Sigmoid colon (tissue), 7 donors: Measurements from ENCODE around the gene BET1. TPM values are rescaled to one million over a fixed set of nuclear protein-coding genes. Genes with fewer than 3 reads are reported as not detected.

Source experiments
- DNase-seq: peaks from one replicate; pipeline ENCODE4 v3.0.0-alpha.2; 2019
- H3K27ac ChIP-seq, 4 donors: fragments of 200-600 bp; sonication (generic); one replicate each; pipeline ENCODE4 v1.5.1; 2016 to 2019; ENCODE audit warnings: mild to moderate bottlenecking in 1 of 4
- H3K27me3 ChIP-seq, 3 donors: fragments of 200-600 bp; sonication (generic); one replicate each; pipeline ENCODE4 v1.5.1; 2019; ENCODE audit warnings: mild to moderate bottlenecking in 1 of 3
- H3K36me3 ChIP-seq, 4 donors: fragments of 200-600 bp; sonication (generic); one replicate each; pipeline ENCODE4 v1.5.1; 2016 to 2019
- H3K4me1 ChIP-seq, 4 donors: fragments of 200-600 bp; sonication (generic); one replicate each; pipeline ENCODE4 v1.5.1; 2017 to 2019
- H3K4me3 ChIP-seq, 4 donors: fragments of 200-600 bp; sonication (generic); one replicate each; pipeline ENCODE4 v1.5.1; 2017 to 2019; ENCODE audit warnings: mild to moderate bottlenecking in 2 of 4, moderate library complexity in 1 of 4
- H3K9me3 ChIP-seq, 4 donors: fragments of 200-600 bp in 3 of 4; sonication (generic) in 3 of 4; one replicate each; pipeline versions ENCODE4 v1.5.1 to v1.6.1; 2013 to 2019
- EP300 ChIP-seq, 4 donors: sonication (generic); formaldehyde crosslinking; IDR thresholded peaks; one replicate each; pipeline ENCODE4 v1.6.1; 2017; ENCODE audit warnings: antibody characterized with exemption in 4 of 4
- POLR2A ChIP-seq, 2 donors: fragments of 450-650 bp; IDR thresholded peaks; one replicate each; pipeline ENCODE4 v1.6.1; 2016; ENCODE audit warnings: antibody characterized with exemption in 2 of 2, mild to moderate bottlenecking in 2 of 2, moderate library complexity in 2 of 2
- POLR2AphosphoS5 ChIP-seq, 4 donors: sonication (generic); formaldehyde crosslinking; IDR thresholded peaks; one replicate each; pipeline ENCODE4 v1.6.1; 2017; ENCODE audit warnings: antibody characterized with exemption in 4 of 4
- WGBS, 2 donors: extraction: QIAGEN DNeasy Blood & Tissue Kit; methylation state at CpG; one replicate each; pipeline ENCODE4 v1.1.7; 2013; 5-methylcytosine and 5-hydroxymethylcytosine counted together
- intact Hi-C: fragments of 100-400 bp; cut with DNase I; formaldehyde crosslinking; loops from one replicate; pipeline ENCODE4 v1.15.1; 2023
- polyA plus RNA-seq, 3 donors: library from polyadenylated mRNA; stranded (reverse); fragments of 200-250 nt; gene quantifications; one replicate each; pipeline ENCODE4 v1.2.3, GENCODE V29; 2013
- total RNA-seq, 4 donors: library from RNA; depleted of rRNA; stranded (reverse); fragments of >200 nt; gene quantifications; one replicate each; pipeline ENCODE4 v1.1.0, GENCODE V29; 2016
- TF ChIP-seq, protein P1 (sequence below), 4 experiments: fragments of 450-650 bp in 3 of 4; fragments of 200-600 bp in 1 of 4; IDR thresholded peaks; one replicate each; pipeline ENCODE4 v1.5.1; 2016 to 2019; ENCODE audit warnings: antibody characterized with exemption in 4 of 4, mild to moderate bottlenecking in 3 of 4, moderate library complexity in 2 of 4
- donor health status: healthy with polysubstance abuse.
- donor health status: Bipolar disorder and iron deficiency.
- donor health status: healthy.

Gene BET1
- total and polyA plus RNA-seq, 7 donors, result 16.9 to 38.1 (median 27.0) TPM

DNA sequence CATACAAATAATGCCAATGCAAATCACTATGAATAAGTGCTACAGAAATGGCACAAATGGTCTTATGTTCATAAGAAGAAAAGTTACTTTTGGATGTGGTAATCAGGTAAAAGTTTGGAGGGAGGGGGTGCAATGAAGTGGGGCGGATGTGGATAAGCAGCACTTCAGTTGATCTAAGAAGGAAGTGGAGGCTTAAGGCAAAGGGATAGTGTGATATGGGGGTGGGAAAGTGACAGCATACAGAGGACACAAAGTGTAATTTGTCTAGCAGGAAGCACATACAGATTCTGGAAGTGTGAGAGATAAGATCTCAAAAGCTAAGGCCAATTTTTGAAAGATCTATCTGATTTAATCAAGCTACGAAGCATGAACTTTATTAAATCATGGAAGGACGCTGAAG is 6.3 kb downstream of the BET1 start:
- 96% methylated on average over 3 of the region's 3 CpGs for WGBS, 2 donors
- no peak for DNase-seq
- H3K27ac ChIP-seq, result no peak overlapping the region
- no peak overlapping the region for H3K4me3 ChIP-seq
- TF ChIP-seq POLR2A (IDR thresholded peaks at IDR 0.05) (no peak), EP300 (IDR thresholded peaks at IDR 0.05) (no peak), POLR2AphosphoS5 (IDR thresholded peaks at IDR 0.05) (no peak)
- TF ChIP-seq, protein P1, sequence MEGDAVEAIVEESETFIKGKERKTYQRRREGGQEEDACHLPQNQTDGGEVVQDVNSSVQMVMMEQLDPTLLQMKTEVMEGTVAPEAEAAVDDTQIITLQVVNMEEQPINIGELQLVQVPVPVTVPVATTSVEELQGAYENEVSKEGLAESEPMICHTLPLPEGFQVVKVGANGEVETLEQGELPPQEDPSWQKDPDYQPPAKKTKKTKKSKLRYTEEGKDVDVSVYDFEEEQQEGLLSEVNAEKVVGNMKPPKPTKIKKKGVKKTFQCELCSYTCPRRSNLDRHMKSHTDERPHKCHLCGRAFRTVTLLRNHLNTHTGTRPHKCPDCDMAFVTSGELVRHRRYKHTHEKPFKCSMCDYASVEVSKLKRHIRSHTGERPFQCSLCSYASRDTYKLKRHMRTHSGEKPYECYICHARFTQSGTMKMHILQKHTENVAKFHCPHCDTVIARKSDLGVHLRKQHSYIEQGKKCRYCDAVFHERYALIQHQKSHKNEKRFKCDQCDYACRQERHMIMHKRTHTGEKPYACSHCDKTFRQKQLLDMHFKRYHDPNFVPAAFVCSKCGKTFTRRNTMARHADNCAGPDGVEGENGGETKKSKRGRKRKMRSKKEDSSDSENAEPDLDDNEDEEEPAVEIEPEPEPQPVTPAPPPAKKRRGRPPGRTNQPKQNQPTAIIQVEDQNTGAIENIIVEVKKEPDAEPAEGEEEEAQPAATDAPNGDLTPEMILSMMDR (IDR thresholded peaks at IDR 0.05), result no peak
- intact Hi-C loops, result no loop called here
- peaks cover 0 to 16% (median 3%) of the 10 kb centered on the region in 4 donors for H3K4me1 ChIP-seq
- H3K9me3 ChIP-seq, result no peaks in the 10 kb centered on the region
- no peaks in the 10 kb centered on the region for H3K27me3 ChIP-seq
- peaks cover 0 to 52% (median 12%) of the 10 kb centered on the region in 4 donors for H3K36me3 ChIP-seq

DNA sequence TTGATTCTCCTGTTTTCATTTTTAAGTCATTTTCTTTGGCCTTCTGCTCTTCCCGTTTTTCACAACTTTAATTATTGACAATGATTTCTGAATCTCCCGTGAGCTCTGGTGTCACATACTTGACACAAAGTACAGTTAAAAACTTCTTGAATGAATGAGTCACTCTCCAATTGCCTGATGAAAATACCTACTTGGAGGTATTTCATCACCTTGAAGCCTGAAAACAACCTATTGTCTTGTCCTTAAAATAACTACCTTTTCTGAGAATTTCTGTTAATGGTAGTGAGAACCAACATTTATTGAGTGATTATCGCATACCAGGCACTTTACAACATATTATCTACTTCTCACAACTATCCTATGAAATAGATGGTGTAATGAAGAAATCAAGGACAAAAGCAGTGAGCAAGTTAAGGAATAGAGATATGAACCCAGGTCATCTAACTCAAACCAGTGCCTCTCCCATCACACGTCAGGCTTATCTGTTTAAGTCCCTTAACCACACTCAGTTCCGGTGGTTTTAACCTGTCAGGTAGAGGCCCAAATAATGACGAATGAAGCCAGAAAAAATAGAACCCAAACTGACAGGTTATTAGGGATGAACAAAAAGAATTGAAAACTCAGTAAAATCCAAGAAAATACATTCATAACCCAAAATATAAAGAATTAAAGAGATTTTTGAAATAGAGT is 11.6 kb downstream of the BET1 start:
- 76 to 92% methylated on average over 6 of the region's 6 CpGs for WGBS, 2 donors
- no peak for DNase-seq
- Histone ChIP-seq H3K27me3 (no peaks in the 10 kb centered on the region), H3K4me3 (no peak overlapping the region), H3K36me3 (peaks cover 0 to 59% (median 8%) of the 10 kb centered on the region in 4 donors), H3K27ac (no peak overlapping the region), H3K4me1 (no peaks in the 10 kb centered on the region), H3K9me3 (no peaks in the 10 kb centered on the region)
- TF ChIP-seq EP300 (IDR thresholded peaks at IDR 0.05) (no peak), POLR2AphosphoS5 (IDR thresholded peaks at IDR 0.05) (no peak), POLR2A (IDR thresholded peaks at IDR 0.05) (no peak)
- TF ChIP-seq, protein P1 (IDR thresholded peaks at IDR 0.05), result no peak
- intact Hi-C loops, result no loop called here

DNA sequence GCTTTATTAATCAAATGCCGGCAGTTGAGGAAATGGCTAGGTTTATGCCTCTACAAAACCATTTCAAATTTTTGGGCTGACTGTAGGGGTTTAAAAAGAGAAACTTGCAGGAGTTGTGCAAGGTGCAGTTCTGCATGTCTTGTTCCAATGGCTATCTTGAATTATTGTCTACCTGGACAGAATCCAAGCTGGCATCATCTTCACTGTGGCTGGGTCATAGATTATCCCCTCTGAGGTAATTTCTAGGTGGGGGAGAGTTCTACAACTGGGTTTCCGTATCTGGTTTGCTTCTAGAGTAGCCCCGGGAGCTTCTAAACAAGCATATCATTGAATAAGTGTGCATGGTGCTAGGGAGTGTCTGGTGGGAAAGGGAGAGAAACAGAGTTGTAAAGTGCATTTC is 16.9 kb downstream of the BET1 start:
- no peak for DNase-seq

DNA sequence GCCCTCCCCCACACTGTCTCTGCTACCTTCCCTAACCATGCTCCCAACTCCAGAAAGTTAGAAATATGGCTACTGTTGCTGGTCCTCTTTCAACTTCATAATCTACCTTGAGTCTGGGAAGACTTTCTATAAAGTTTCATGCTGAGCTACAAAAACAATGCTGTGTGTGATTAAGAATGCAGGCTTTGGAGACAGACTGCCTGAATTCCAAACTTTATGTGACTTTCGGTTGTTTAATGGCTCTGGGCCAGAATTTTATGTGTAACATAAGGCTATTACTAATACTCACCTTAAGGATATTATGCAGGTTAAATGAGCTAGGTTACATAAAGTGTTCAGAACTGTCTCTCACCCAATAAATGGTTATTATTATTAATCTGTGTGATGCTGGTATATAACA is 19.1 kb downstream of the BET1 start:
- H3K27ac ChIP-seq, result no peak overlapping the region
- no peaks in the 10 kb centered on the region for H3K4me1 ChIP-seq
- no peak overlapping the region for H3K4me3 ChIP-seq
- no peaks in the 10 kb centered on the region for H3K36me3 ChIP-seq
- 49 to 69% methylated on average over 1 of the region's 1 CpG for WGBS, 2 donors
- no peaks in the 10 kb centered on the region for H3K9me3 ChIP-seq
- no peaks in the 10 kb centered on the region for H3K27me3 ChIP-seq
- intact Hi-C loops, result no loop called here
- TF ChIP-seq EP300 (IDR thresholded peaks at IDR 0.05) (no peak), POLR2A (IDR thresholded peaks at IDR 0.05) (no peak), POLR2AphosphoS5 (IDR thresholded peaks at IDR 0.05) (no peak)
- TF ChIP-seq, protein P1 (IDR thresholded peaks at IDR 0.05), result no peak
- DNase-seq, result no peak

More for the DNA sequence above, 16.9 kb downstream of the BET1 start:
- H3K9me3 ChIP-seq, result no peaks in the 10 kb centered on the region
- no peak overlapping the region for H3K27ac ChIP-seq
- no peaks in the 10 kb centered on the region for H3K4me1 ChIP-seq
- H3K36me3 ChIP-seq, result peaks cover 0 to 15% (median 0%) of the 10 kb centered on the region in 4 donors
- intact Hi-C loops, result no loop called here
- H3K27me3 ChIP-seq, result no peaks in the 10 kb centered on the region
- TF ChIP-seq EP300 (IDR thresholded peaks at IDR 0.05) (no peak), POLR2AphosphoS5 (IDR thresholded peaks at IDR 0.05) (no peak), POLR2A (IDR thresholded peaks at IDR 0.05) (no peak)
- TF ChIP-seq, protein P1 (IDR thresholded peaks at IDR 0.05), result no peak
- no peak overlapping the region for H3K4me3 ChIP-seq
- 92 to 96% methylated on average over 3 of the region's 3 CpGs for WGBS, 2 donors

DNA sequence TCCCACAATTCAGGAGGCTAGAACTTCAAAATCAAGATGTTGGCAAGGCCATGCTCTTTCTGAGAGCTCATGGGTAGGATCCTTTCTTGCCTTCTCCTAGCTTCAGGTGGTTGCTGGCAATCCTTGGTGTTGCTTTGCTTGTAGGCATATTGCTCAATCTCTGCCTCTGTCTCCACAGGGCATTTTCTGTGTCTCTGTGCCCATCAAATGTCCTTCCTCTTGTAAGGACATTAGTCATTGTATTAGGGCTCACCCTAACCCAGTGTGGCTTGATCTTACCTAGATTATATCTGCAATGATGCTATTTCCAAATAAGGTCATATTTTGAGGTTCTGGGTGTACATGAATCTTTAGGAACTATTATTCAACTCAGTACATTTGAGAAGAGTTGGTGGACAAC is 20.1 kb downstream of the BET1 start:
- no peaks in the 10 kb centered on the region for H3K4me1 ChIP-seq
- H3K4me3 ChIP-seq, result no peak overlapping the region
- H3K27ac ChIP-seq, result no peak overlapping the region
- TF ChIP-seq POLR2AphosphoS5 (IDR thresholded peaks at IDR 0.05) (no peak), EP300 (IDR thresholded peaks at IDR 0.05) (no peak), POLR2A (IDR thresholded peaks at IDR 0.05) (no peak)
- TF ChIP-seq, protein P1 (IDR thresholded peaks at IDR 0.05), result no peak
- no peaks in the 10 kb centered on the region for H3K9me3 ChIP-seq
- intact Hi-C loops, result no loop called here
- no peaks in the 10 kb centered on the region for H3K36me3 ChIP-seq
- H3K27me3 ChIP-seq, result no peaks in the 10 kb centered on the region
- DNase-seq, result no peak
